Endodermal cell (in vitro differentiated cells): ENCODE measurements around the gene ZNF200. TPM values are rescaled to one million over a fixed set of nuclear protein-coding genes. Genes with fewer than 3 reads are reported as not detected.

Experiments used
- DNase-seq: peaks from one replicate; pipeline ENCODE4 v3.0.0-alpha.2; 2017
- H3K27ac ChIP-seq: 2 replicates; pipeline ENCODE4 v1.5.1; 2013; ENCODE audit warnings: mild to moderate bottlenecking, low read depth, low read length, moderate library complexity
- H3K27me3 ChIP-seq: 2 replicates; pipeline ENCODE4 v1.6.1; 2013; ENCODE audit warnings: mild to moderate bottlenecking, low read length, moderate library complexity; ENCODE audit not compliant: insufficient read depth, control insufficient read depth, poor library complexity, severe bottlenecking
- H3K36me3 ChIP-seq: 2 replicates; pipeline ENCODE4 v1.7.0; 2013; ENCODE audit warnings: mild to moderate bottlenecking, low read length, moderate library complexity; ENCODE audit not compliant: control insufficient read depth, insufficient read depth
- H3K4me1 ChIP-seq: one replicate; pipeline ENCODE4 v1.7.0; 2013; ENCODE audit warnings: low read length; ENCODE audit not compliant: control insufficient read depth, insufficient read depth
- H3K4me3 ChIP-seq: 2 replicates; pipeline ENCODE4 v1.5.1; 2013; ENCODE audit warnings: mild to moderate bottlenecking, low read length, moderate library complexity
- H3K9ac ChIP-seq: 2 replicates; pipeline ENCODE4 v1.6.1; 2013; ENCODE audit warnings: mild to moderate bottlenecking, low read length, moderate library complexity; ENCODE audit not compliant: poor library complexity, severe bottlenecking; ENCODE audit errors: extremely low read depth
- H3K9me3 ChIP-seq: 2 replicates; pipeline ENCODE4 v1.6.1; 2013; ENCODE audit warnings: mild to moderate bottlenecking, low read length, moderate library complexity; ENCODE audit not compliant: control insufficient read depth
- H3K27ac Mint-ChIP-seq: 2 replicates; pipeline ENCODE4 v1.8.0; 2020; ENCODE audit warnings: mixed read lengths
- H3K27me3 Mint-ChIP-seq: 2 replicates; pipeline ENCODE4 v1.8.0; 2021; ENCODE audit warnings: mild to moderate bottlenecking, mixed read lengths; ENCODE audit not compliant: insufficient read depth
- H3K36me3 Mint-ChIP-seq: 2 replicates; pipeline ENCODE4 v1.8.0; 2020; ENCODE audit warnings: low read depth, mixed read lengths
- H3K4me1 Mint-ChIP-seq: 2 replicates; pipeline ENCODE4 v1.8.0; 2020; ENCODE audit warnings: mixed read lengths
- H3K4me3 Mint-ChIP-seq: 2 replicates; pipeline ENCODE4 v1.8.0; 2020; ENCODE audit warnings: mild to moderate bottlenecking, moderate library complexity, mixed read lengths
- H3K9me3 Mint-ChIP-seq: 2 replicates; pipeline ENCODE4 v1.8.0; 2020; ENCODE audit warnings: mild to moderate bottlenecking, mixed read lengths
- WGBS, 2 experiments: methylation state at CpG; one replicate each; pipeline versions ENCODE4 v1.1.5 to v1.1.7; 2013; ENCODE audit warnings: missing lambda C conversion rate in 2 of 2, mixed read lengths in 1 of 2; ENCODE audit not compliant: insufficient coverage in 1 of 2, insufficient read length in 1 of 2; 5-methylcytosine and 5-hydroxymethylcytosine counted together
- total RNA-seq, 2 donors: library from RNA; stranded (reverse); fragmentation: NEBNext Ultra II Directional in 1 of 2; extraction: Animal tissue kit (Norgen Biotek cat#: 25700) in 1 of 2; gene quantifications; 2 replicates in 1 of 2; 3 replicates in 1 of 2; pipeline ENCODE4 v1.2.1, GENCODE V29; 2021
- TF ChIP-seq, protein P1 (sequence below): fragments of 200-600 bp; sonication (generic); conservative IDR thresholded peaks from 2 replicates; pipeline ENCODE4 v1.5.0; 2021; ENCODE audit warnings: antibody characterized with exemption, mild to moderate bottlenecking

The ZNF200 gene
- total RNA-seq, 2 donors from 2014 or later: 11.2 TPM

- H3K27me3 ChIP-seq: peaks cover 82% of the 10 kb centered on the region
- 33 to 42% methylated on average over 13 to 21 of the region's 21 CpGs for WGBS, 2 experiments
- H3K4me3 ChIP-seq: peak overlapping the region; percentile 17
Measured at GRCh38 chr16:3180445-3180878, 54.5 kb downstream of the ZNF200 start.

GRCh38 chr16:3179651-3180050 is 55.3 kb downstream of the ZNF200 start:
- peaks cover 93% of the 10 kb centered on the region for H3K27me3 Mint-ChIP-seq
- Histone ChIP-seq H3K9ac (no peak overlapping the region), H3K36me3 (no peaks in the 10 kb centered on the region), H3K9me3 (no peaks in the 10 kb centered on the region), H3K4me1 (peaks cover 2% of the 10 kb centered on the region), H3K27me3 (peaks cover 90% of the 10 kb centered on the region), H3K27ac (no peak overlapping the region), H3K4me3 (no peak overlapping the region)
- no peaks in the 10 kb centered on the region for H3K36me3 Mint-ChIP-seq
- no peaks in the 10 kb centered on the region for H3K9me3 Mint-ChIP-seq
- no peak overlapping the region for H3K27ac Mint-ChIP-seq
- peaks cover 2% of the 10 kb centered on the region for H3K4me1 Mint-ChIP-seq
- 78 to 80% methylated on average over 6 to 8 of the region's 8 CpGs for WGBS, 2 experiments
- no peak overlapping the region for H3K4me3 Mint-ChIP-seq
- TF ChIP-seq, protein P1, sequence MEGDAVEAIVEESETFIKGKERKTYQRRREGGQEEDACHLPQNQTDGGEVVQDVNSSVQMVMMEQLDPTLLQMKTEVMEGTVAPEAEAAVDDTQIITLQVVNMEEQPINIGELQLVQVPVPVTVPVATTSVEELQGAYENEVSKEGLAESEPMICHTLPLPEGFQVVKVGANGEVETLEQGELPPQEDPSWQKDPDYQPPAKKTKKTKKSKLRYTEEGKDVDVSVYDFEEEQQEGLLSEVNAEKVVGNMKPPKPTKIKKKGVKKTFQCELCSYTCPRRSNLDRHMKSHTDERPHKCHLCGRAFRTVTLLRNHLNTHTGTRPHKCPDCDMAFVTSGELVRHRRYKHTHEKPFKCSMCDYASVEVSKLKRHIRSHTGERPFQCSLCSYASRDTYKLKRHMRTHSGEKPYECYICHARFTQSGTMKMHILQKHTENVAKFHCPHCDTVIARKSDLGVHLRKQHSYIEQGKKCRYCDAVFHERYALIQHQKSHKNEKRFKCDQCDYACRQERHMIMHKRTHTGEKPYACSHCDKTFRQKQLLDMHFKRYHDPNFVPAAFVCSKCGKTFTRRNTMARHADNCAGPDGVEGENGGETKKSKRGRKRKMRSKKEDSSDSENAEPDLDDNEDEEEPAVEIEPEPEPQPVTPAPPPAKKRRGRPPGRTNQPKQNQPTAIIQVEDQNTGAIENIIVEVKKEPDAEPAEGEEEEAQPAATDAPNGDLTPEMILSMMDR: no peak
- no peak for DNase-seq

More at GRCh38 chr16:3180445-3180878, 54.5 kb downstream of the ZNF200 start:
- Histone ChIP-seq H3K9ac (no peak overlapping the region), H3K27ac (no peak overlapping the region), H3K36me3 (no peaks in the 10 kb centered on the region), H3K4me1 (no peaks in the 10 kb centered on the region), H3K9me3 (no peaks in the 10 kb centered on the region)
- peak; percentile 89 for DNase-seq
- TF ChIP-seq, protein P1: no peak
- Mint-ChIP-seq H3K9me3 (no peaks in the 10 kb centered on the region), H3K4me3 (peak overlapping the region; percentile 66), H3K36me3 (no peaks in the 10 kb centered on the region), H3K27ac (no peak overlapping the region), H3K4me1 (peaks cover 2% of the 10 kb centered on the region), H3K27me3 (peaks cover 87% of the 10 kb centered on the region)

DNA sequence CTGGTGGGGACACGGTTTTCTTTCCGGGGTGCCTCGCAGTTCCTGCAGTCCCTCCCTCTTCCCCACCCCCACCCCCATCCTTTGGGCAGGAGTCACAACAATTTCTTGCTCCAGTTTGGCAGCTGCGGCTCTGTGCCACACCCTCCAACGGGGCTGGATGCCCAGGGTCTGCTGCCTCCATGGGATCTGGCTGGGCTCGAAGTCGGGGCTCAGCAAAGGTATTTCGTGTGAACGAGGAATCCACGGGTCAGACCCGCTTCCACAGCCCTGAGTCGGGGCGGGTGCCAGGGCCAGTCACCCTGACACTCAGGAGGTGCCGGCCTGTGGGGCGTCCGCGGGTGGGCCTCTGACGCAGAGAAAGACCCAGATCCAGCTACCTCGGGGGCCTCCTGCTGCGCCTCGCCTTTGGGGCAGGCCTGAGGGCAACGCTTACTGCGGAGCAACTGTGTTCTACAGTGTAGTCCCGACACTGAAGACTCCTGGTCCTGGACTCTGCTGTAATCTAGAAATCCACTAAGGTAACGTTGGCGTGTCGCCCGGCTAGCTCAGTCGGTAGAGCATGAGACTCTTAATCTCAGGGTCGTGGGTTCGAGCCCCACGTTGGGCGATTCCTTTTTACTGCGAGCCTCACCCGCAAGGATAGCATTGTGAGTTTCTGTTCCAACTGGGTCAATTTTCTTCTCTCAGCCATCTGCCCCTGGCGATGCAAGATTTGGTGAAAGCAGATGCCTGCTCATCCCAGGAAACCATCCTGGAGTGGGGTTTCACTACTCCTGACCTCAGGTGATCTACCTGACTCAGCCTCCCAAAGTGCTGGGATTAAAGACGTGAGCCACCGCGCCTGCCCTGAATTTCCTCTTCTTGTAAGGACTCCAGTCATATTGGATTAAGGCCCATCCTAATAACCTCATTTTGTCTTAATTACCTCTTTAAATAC is 59.5 kb downstream of the ZNF200 start:
- no peak overlapping the region for H3K27ac Mint-ChIP-seq
- H3K36me3 Mint-ChIP-seq: no peaks in the 10 kb centered on the region
- Histone ChIP-seq H3K4me1 (peaks cover 2% of the 10 kb centered on the region), H3K27ac (no peak overlapping the region), H3K36me3 (no peaks in the 10 kb centered on the region), H3K4me3 (peak overlapping the region; percentile 74), H3K9me3 (no peaks in the 10 kb centered on the region), H3K27me3 (peaks cover 93% of the 10 kb centered on the region), H3K9ac (no peak overlapping the region)
- H3K4me3 Mint-ChIP-seq: peak overlapping the region; percentile 48
- peaks cover 3% of the 10 kb centered on the region for H3K4me1 Mint-ChIP-seq
- 10 to 13% methylated on average over 30 to 39 of the region's 39 CpGs for WGBS, 2 experiments
- DNase-seq: peak; percentile 94
- H3K9me3 Mint-ChIP-seq: no peaks in the 10 kb centered on the region
- peaks cover 88% of the 10 kb centered on the region for H3K27me3 Mint-ChIP-seq
- TF ChIP-seq, protein P1: no peak
